Adipocyte (in vitro differentiated cells): ENCODE data around the gene HEPH.
"Not testable (repeated sequence)": the region's sequence is repeated elsewhere in the genome, so short reads cannot be mapped to it uniquely, and the experiment has no call there.

Experiments
- DNase-seq: peaks from one replicate; pipeline ENCODE4 v3.0.0-alpha.2; 2015; ENCODE audit warnings: low read depth
- H3K27me3 ChIP-seq: replicated peaks from 2 replicates; pipeline ENCODE4 v1.7.0; 2013; ENCODE audit warnings: mild to moderate bottlenecking, low read length, moderate library complexity; ENCODE audit not compliant: control insufficient read depth, insufficient read depth
- H3K36me3 ChIP-seq: 2 replicates; pipeline ENCODE4 v1.7.0; 2013; ENCODE audit warnings: low read length, mild to moderate bottlenecking, moderate library complexity; ENCODE audit not compliant: control insufficient read depth, insufficient read depth, severe bottlenecking
- H3K4me1 ChIP-seq: 2 replicates; pipeline ENCODE4 v1.7.0; 2013; ENCODE audit warnings: mild to moderate bottlenecking, low read length, moderate library complexity; ENCODE audit not compliant: control insufficient read depth, insufficient read depth
- H3K4me3 ChIP-seq: 2 replicates; pipeline ENCODE4 v1.7.0; 2013; ENCODE audit warnings: mild to moderate bottlenecking, low read length, moderate library complexity
- H3K9ac ChIP-seq: 2 replicates; pipeline ENCODE4 v1.7.0; 2013; ENCODE audit warnings: mild to moderate bottlenecking, low read length, moderate library complexity
- H3K9me3 ChIP-seq: 2 replicates; pipeline ENCODE4 v1.7.0; 2013; ENCODE audit warnings: mild to moderate bottlenecking, low read length, moderate library complexity; ENCODE audit not compliant: control insufficient read depth

The HEPH gene, protein sequence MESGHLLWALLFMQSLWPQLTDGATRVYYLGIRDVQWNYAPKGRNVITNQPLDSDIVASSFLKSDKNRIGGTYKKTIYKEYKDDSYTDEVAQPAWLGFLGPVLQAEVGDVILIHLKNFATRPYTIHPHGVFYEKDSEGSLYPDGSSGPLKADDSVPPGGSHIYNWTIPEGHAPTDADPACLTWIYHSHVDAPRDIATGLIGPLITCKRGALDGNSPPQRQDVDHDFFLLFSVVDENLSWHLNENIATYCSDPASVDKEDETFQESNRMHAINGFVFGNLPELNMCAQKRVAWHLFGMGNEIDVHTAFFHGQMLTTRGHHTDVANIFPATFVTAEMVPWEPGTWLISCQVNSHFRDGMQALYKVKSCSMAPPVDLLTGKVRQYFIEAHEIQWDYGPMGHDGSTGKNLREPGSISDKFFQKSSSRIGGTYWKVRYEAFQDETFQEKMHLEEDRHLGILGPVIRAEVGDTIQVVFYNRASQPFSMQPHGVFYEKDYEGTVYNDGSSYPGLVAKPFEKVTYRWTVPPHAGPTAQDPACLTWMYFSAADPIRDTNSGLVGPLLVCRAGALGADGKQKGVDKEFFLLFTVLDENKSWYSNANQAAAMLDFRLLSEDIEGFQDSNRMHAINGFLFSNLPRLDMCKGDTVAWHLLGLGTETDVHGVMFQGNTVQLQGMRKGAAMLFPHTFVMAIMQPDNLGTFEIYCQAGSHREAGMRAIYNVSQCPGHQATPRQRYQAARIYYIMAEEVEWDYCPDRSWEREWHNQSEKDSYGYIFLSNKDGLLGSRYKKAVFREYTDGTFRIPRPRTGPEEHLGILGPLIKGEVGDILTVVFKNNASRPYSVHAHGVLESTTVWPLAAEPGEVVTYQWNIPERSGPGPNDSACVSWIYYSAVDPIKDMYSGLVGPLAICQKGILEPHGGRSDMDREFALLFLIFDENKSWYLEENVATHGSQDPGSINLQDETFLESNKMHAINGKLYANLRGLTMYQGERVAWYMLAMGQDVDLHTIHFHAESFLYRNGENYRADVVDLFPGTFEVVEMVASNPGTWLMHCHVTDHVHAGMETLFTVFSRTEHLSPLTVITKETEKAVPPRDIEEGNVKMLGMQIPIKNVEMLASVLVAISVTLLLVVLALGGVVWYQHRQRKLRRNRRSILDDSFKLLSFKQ

DNA sequence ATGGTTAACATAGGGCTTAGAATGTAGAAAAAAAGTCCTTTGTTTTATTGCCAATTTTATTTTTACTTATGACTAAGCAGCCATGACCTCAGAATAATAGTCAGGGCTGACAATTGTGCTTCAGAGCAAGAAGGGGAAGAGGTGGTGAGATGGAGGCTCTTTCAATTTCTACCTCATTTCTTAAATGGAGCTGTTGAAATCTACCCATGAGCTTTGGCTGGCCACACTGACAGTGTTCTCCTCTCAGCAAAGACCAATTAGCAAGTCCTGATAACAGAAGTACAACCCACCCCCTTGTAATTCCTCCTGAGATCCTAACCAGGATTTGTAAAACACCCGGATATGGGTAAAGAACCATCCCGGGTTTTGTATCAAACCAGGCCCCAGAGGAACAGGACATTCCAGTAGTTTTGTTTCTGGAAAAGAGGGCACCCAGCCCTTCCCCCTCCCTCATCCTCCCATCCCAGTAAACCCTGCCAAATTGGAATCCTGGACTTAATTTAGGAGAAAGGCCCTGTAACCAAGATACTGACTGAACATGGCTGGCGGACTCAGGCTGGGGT is at the start of gene HEPH:
HEPH (plus strand) TSS at position 399 of the 563 bp plus-strand sequence. CDS start 6,324 bp downstream, outside the sequence.
- Histone ChIP-seq H3K9ac (peak within 1 kb of the TSS; percentile 67), H3K4me3 (peak within 1 kb of the TSS; percentile 74), H3K4me1 (no peaks in the 10 kb centered on the region), H3K36me3 (no peaks in the 10 kb centered on the region), H3K27me3 (peaks cover 3% of the 10 kb centered on the region), H3K9me3 (no peaks in the 10 kb centered on the region)
- no peak for DNase-seq

DNA sequence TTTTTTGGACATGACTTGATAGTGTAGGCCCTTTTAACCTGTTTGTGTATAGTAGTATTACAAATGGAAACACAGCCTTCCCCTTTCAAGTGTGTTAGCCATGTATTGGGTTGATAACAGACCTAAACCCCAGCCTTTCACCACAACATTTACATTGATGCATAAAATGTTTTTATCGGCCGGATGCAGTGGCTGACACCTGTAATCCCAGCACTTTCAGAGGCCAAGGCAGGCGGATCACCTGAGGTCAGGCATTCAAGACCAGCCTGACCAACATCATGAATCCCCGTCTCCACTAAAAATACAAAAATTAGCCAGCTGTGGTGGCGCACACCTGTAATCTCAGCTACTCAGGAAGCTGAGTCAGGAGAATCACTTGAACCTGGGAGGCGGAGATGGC is 45.3 kb upstream of the HEPH start:
- H3K27me3 ChIP-seq, H3K9me3 ChIP-seq, H3K4me1 ChIP-seq, H3K4me3 ChIP-seq, H3K9ac ChIP-seq, DNase-seq, H3K36me3 ChIP-seq: not testable (repeated sequence)

DNA sequence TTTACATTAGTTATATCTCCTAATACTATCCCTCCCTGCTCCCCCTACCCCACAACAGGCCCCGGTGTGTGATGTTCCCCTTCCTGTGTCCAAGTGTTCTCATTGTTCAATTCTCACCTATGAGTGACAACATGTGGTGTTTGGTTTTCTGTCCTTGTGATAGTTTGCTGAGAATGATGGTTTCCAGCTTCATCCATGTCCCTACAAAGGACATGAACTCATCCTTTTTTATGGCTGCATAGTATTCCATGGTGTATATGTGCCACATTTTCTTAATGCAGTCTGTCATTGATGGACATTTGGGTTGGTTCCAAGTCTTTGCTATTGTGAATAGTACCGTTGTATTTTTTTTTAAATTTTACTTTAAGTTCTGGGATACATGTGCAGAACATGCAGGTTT is 42.7 kb upstream of the HEPH start:
- H3K4me3 ChIP-seq, H3K36me3 ChIP-seq, H3K9ac ChIP-seq, DNase-seq, H3K27me3 ChIP-seq, H3K4me1 ChIP-seq: not testable (repeated sequence)
- peaks cover 12% of the 10 kb centered on the region for H3K9me3 ChIP-seq

DNA sequence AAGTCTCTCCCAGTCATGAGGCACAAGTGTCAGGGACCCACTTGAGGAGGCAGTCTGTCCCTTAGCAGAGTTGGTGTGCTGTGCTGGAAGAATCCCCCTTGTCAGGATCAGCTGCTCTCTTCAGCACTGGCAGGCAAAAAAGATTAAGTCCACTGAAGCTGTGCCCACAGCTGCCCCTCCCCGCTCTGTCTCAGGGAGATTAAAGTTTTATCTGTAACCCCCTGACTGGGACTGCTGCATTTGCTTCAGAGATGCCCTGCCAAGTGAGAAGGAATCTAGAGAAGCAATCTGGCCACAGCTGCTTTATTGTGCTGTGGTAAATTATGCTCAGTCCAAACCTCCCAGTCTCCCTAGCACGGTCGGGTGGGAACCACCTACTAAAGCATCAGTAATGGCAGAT is 37.4 kb upstream of the HEPH start:
- Histone ChIP-seq H3K9me3 (peaks cover 15% of the 10 kb centered on the region), H3K4me3 (no peak overlapping the region), H3K4me1 (no peaks in the 10 kb centered on the region), H3K27me3 (no peaks in the 10 kb centered on the region), H3K36me3 (no peaks in the 10 kb centered on the region), H3K9ac (no peak overlapping the region)
- DNase-seq = no peak

DNA sequence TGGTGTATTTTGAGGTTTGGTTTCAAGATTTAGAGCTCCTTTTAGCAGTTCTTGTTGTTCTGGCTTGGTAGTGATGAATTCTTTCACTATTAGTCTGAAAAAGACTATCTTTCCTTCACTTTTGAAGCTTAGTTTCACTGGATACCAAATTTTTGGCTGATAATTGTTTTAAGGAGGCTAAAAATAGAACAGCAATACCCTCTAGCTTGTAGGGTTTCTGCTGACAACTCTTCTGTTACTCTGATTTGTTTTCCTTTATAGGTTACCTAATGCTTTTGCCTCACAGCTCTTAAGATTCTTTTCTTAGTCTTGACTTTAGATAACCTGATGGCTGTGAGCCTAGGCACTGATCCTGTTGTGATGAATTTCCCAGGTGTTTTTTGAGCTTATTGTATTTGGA is 33.6 kb upstream of the HEPH start:
- no peak for DNase-seq
- Histone ChIP-seq H3K36me3 (no peaks in the 10 kb centered on the region), H3K4me1 (no peaks in the 10 kb centered on the region), H3K4me3 (no peak overlapping the region), H3K9me3 (peaks cover 6% of the 10 kb centered on the region), H3K27me3 (no peaks in the 10 kb centered on the region), H3K9ac (no peak overlapping the region)

DNA sequence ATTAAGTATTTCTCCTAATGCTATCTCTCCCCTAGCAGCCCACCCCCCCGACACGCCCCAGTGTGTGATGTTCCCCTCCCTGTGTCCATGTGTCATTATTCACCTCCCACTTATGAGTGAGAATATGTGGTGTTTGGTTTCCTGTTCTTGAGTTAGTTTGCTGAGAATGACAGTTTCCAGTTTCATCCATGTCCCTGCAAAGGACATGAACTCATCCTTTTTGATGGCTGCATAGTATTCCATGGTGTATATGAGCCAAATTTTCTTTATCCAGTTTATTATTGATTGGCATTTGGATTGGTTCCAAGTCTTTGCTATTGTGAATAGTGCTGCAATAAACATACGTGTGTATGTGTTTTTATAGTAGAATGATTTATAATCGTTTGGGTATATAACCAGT is 28.8 kb upstream of the HEPH start:
- not testable (repeated sequence) for H3K9ac ChIP-seq, H3K9me3 ChIP-seq, DNase-seq, H3K4me3 ChIP-seq, H3K36me3 ChIP-seq, H3K4me1 ChIP-seq, H3K27me3 ChIP-seq

DNA sequence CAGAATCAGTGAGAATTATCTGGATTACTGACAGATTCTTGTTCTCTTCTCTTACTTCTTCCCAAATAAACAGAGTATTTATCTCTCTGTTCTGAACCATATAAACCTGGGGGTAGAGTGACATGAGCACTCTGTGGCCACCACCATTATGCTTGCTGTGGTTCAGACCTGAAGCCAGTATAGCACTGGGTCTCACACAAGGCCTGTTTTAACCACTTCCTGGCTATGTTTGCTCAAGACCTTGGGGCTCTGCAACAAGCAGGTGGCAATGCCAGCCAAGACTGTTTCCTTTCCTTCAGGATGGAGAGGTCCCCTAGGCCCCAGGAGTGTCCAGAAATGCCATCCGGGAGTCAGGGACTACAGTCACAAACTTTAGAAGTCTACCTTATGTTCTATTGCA is 21.7 kb upstream of the HEPH start:
- H3K4me1 ChIP-seq = no peaks in the 10 kb centered on the region
- H3K9ac ChIP-seq = no peak overlapping the region
- H3K4me3 ChIP-seq = no peak overlapping the region
- DNase-seq = no peak
- no peaks in the 10 kb centered on the region for H3K36me3 ChIP-seq
- peaks cover 4% of the 10 kb centered on the region for H3K27me3 ChIP-seq
- H3K9me3 ChIP-seq = peaks cover 4% of the 10 kb centered on the region

DNA sequence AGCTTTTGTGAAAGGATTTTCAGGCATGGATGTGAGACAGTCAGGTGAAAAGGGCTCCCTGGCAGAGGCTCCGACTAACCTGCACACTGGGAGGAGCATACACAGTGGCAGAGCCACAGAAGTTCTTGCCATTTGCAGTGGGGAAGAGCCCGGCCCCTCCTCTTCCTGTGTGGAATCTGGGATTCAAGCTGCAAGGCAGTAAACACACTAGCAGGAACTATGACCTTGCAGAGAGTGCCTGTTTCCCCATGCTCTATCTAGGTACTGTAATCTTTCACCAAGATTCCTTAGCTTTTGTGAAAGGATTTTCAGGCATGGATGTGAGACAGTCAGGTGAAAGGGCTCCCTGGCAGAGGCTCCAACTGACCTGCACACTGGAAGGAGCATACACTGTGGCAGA is 19.8 kb upstream of the HEPH start:
- no peak overlapping the region for H3K9ac ChIP-seq
- no peaks in the 10 kb centered on the region for H3K4me1 ChIP-seq
- no peak overlapping the region for H3K4me3 ChIP-seq
- H3K9me3 ChIP-seq = no peaks in the 10 kb centered on the region
- no peak for DNase-seq
- H3K27me3 ChIP-seq = peaks cover 4% of the 10 kb centered on the region
- H3K36me3 ChIP-seq = no peaks in the 10 kb centered on the region

DNA sequence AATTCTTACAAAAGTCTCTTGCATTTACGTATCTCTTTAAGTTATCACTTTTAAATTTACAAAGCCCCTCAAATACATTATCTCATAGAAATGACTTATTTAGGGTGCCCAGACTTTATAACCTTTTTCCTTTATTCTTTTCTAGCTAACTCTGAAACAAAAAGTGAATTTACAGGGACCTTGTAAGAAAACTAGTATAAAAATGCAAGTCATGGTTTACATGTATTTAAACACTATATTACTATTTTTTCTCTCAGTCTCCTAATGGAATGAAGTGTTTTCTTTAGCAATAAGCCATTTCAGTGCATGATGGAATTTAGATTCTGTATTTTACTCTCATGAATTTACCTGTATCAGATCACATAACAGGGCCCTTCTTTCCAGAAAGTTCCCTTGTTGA is 14.5 kb upstream of the HEPH start:
- Histone ChIP-seq H3K4me1 (no peaks in the 10 kb centered on the region), H3K27me3 (peaks cover 3% of the 10 kb centered on the region), H3K4me3 (no peak overlapping the region), H3K9ac (no peak overlapping the region), H3K36me3 (no peaks in the 10 kb centered on the region), H3K9me3 (no peaks in the 10 kb centered on the region)
- no peak for DNase-seq

DNA sequence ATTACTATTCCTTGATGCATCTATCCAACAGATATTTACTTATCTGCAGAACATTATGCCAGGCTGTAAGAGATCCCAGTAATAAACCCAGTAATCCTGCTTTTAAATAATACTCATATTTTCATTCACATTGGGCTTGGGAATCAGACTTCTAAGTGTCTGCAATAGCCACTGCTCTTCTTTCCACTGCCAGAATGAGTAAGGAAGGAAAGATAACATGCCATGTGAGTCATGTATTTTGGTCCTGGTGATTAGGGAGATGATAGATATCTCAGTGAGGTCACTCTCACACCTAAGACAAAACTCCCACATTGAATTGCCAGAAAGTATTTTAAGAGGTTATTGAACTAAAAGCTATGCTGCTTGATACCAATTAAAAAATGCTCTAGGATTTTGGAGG is 13.9 kb upstream of the HEPH start:
- H3K36me3 ChIP-seq = no peaks in the 10 kb centered on the region
- no peak overlapping the region for H3K9ac ChIP-seq
- no peak for DNase-seq
- no peaks in the 10 kb centered on the region for H3K4me1 ChIP-seq
- no peaks in the 10 kb centered on the region for H3K9me3 ChIP-seq
- no peaks in the 10 kb centered on the region for H3K27me3 ChIP-seq
- H3K4me3 ChIP-seq = no peak overlapping the region

DNA sequence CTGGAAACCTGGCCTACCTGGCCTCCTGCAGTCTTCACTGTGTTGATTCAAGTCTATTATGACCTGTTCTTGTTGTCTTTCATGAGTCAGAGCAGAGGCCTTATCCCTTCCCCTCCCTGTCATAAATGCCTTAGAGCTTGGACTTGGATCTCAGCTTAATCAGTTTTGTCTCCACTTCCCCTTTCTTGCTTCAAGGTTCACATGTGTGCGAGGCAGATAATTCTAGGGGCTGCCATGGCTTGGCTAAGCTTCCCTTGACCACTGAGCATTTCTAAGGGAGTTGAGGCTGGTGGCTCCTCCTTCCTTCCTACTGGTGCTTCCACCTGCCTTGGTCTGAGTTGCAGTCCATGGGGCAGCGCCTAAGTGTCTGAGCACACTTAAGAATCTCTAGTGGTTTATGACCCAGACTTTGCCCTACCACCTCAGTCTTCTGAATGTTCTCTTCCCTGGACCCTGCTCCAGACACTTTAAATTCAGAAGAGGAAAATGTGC is 1.7 kb upstream of the HEPH start:
- H3K4me3 ChIP-seq = no peak overlapping the region
- no peaks in the 10 kb centered on the region for H3K9me3 ChIP-seq
- H3K27me3 ChIP-seq = peaks cover 3% of the 10 kb centered on the region
- H3K36me3 ChIP-seq = no peaks in the 10 kb centered on the region
- no peaks in the 10 kb centered on the region for H3K4me1 ChIP-seq
- no peak for DNase-seq
- no peak overlapping the region for H3K9ac ChIP-seq
